Choroid plexus epithelial cell (primary cell): ENCODE results near the gene MPC1.

Source experiments
- DNase-seq: peaks from one replicate; pipeline ENCODE4 v3.0.0-alpha.2; 2010; ENCODE audit warnings: low read depth
- H3K4me3 ChIP-seq: 2 replicates; pipeline ENCODE4 v1.5.1; 2011; ENCODE audit warnings: low read depth, mild to moderate bottlenecking, control low read depth, low read length, moderate library complexity
- TF ChIP-seq, protein P1 (sequence below): conservative IDR thresholded peaks from 2 replicates; pipeline ENCODE4 v1.5.1; 2011; ENCODE audit warnings: low read depth, mild to moderate bottlenecking, control low read depth, inconsistent platforms, low read length, moderate library complexity

MPC1 gene

DNA sequence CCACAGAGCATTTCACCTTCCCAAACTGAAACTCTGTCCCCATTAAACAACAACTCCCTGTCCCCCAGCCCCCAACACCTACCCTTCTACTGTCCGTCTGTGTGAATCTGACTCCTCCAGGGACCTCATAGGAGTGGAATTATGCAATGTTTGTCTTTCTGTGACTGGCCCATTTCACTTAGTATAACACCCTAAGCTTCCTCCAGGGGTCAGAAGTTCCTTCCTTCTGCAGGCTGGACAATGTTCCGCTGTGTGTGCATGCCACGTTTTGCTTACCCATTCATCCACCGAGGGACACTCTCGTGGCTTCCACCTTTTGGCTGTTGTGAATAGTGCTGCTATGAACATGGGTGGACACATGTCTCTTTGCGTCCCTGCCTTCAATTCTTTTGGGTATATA, 37.6 kb upstream of the MPC1 start:
- H3K4me3 ChIP-seq: no peak overlapping the region
- TF ChIP-seq, protein P1, sequence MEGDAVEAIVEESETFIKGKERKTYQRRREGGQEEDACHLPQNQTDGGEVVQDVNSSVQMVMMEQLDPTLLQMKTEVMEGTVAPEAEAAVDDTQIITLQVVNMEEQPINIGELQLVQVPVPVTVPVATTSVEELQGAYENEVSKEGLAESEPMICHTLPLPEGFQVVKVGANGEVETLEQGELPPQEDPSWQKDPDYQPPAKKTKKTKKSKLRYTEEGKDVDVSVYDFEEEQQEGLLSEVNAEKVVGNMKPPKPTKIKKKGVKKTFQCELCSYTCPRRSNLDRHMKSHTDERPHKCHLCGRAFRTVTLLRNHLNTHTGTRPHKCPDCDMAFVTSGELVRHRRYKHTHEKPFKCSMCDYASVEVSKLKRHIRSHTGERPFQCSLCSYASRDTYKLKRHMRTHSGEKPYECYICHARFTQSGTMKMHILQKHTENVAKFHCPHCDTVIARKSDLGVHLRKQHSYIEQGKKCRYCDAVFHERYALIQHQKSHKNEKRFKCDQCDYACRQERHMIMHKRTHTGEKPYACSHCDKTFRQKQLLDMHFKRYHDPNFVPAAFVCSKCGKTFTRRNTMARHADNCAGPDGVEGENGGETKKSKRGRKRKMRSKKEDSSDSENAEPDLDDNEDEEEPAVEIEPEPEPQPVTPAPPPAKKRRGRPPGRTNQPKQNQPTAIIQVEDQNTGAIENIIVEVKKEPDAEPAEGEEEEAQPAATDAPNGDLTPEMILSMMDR: peak; percentile 56
- DNase-seq: peak; percentile 79

DNA sequence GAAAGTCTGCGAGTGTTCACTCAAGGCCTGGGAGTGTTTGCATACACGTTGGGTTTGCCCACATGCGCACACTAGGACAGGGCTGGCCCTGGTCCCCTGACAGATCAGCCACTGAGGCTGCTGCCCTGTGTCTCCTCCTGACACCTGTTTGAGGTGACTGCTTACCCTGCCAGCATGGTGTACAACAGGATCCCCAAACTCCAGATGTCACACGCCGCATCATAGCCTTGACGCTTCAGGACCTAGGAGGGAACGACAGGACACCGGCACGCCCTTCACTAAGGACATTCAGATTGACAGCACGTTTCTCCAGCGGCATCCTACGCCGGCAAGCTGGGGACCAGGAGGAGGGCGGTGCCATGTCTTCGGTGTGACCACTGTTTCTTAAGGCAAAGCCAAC, 37.0 kb upstream of the MPC1 start:
- TF ChIP-seq, protein P1: no peak
- H3K4me3 ChIP-seq: no peak overlapping the region
- DNase-seq: no peak

DNA sequence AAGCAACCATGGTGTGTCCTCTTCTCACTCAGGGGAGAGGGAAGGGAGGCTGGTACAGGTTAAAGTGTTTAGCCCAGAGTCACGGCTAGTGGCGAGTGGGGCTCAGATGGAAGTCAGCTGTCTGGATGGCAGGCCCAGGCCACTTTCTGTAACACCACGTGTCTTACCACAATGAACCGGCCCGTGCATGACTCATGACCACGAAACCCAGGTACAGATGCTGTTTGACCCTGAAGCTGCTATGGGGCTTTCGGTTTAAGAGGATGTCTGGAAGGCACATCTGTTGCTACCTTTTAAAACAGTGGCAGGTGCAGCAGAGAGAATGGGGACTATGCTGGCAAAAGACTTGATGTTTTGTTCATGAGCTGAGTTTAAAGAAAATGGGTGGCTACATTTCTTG, 36.5 kb upstream of the MPC1 start:
- H3K4me3 ChIP-seq: no peak overlapping the region
- peak; percentile 63 for DNase-seq
- TF ChIP-seq, protein P1: no peak

DNA sequence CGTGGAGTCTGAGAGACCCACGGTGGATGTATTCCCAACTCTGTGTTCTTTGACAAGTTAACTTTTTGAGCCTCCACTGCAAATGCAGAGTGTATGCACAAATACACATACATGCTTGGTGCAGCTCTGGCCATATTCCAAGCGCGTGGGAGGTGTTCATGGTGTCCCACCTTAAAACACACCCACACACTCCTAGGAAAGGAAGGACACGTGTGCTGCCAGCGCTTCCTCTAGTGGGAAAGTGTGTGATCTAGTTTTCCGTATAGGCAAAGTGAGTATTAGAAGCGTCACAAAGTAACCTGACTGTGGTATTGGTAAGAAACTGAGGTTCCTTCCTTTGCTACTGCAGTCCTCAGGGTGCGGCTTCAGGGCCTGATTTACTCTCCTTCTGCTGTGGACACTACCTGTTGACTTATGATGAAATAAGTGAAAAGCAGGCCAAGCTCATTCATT, 36.0 kb upstream of the MPC1 start:
- no peak for DNase-seq
- TF ChIP-seq, protein P1: no peak
- H3K4me3 ChIP-seq: no peak overlapping the region

DNA sequence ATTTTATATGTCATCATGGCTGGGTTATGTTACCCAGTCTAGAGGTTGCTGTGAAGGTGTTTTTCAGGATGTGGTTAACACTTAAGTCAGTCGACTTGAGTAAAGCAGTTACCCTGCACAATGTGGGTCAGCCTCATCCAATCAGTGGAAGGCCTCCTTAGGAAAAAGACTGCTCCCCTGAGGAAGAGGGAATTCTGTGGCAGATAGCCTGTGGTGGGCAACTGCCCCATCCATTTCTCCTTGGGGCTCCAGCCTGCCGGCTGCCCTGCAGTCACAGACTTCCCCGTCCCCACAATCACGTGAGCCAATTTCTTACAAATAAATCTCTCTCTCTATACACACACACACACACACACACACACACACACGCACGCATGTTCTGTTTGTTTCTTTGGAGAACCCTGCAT, 34.5 kb upstream of the MPC1 start:
- TF ChIP-seq, protein P1: no peak
- DNase-seq: no peak
- H3K4me3 ChIP-seq: no peak overlapping the region

DNA sequence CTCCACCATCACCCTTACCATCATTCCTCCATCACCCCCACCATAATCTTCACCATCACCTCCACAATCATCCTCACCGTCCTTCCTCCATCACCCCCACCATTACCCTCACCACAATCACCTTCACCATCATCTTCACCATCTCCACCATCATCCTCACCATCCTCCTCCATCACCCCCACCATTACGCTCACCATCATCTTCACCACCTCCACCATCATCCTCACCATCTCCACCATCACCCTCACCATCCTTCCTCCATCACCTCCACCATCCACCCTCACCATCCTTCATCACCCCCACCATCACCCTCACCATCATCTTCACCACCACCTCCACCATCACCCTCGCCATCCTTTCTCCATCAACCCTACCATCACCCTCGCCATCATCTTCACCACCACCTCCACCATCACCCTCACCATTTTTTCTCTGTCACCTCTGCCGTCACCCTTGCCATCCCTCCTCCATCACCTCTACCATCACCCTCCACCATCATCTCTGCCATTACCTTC, 33.1 kb upstream of the MPC1 start:
- no peak overlapping the region for H3K4me3 ChIP-seq
- TF ChIP-seq, protein P1: no peak
- no peak for DNase-seq

DNA sequence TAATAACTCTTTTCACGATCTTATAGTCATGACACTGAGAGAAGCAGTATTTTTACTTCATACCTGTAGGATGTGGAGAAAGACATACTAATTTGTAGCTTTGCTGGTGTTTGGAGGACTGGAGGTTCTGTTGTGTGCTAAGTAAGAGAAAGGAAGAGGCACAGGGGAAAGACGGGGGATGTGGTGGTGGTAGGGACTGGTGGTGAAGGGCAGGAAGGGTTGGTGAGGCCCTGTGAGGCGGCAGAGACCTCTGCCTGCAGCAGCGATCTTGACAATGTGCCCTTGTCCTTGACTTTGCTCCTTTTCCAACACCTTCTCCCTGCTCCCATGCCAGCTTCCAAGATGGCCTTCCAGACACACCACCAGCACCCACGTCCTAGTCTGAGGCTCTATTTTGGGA, 32.6 kb upstream of the MPC1 start:
- TF ChIP-seq, protein P1: no peak
- no peak overlapping the region for H3K4me3 ChIP-seq
- no peak for DNase-seq
